GM18517 (cell line): Measurements from ENCODE around the gene SERPINB11.
"Not testable (repeated sequence)": the region's sequence is repeated elsewhere in the genome, so short reads cannot be mapped to it uniquely, and the experiment has no call there.

ENCODE experiments used
- ATAC-seq: cut with Tn5 transposase; IDR thresholded peaks from one replicate; pipeline ENCODE4 v1.9.1; 2021; ENCODE audit warnings: mild to moderate bottlenecking, moderate library complexity; ENCODE audit not compliant: unreplicated experiment

The SERPINB11 gene

GRCh38 chr18:63725682-63726480, 23.1 kb downstream of the SERPINB11 start:
- no peak for ATAC-seq

DNA sequence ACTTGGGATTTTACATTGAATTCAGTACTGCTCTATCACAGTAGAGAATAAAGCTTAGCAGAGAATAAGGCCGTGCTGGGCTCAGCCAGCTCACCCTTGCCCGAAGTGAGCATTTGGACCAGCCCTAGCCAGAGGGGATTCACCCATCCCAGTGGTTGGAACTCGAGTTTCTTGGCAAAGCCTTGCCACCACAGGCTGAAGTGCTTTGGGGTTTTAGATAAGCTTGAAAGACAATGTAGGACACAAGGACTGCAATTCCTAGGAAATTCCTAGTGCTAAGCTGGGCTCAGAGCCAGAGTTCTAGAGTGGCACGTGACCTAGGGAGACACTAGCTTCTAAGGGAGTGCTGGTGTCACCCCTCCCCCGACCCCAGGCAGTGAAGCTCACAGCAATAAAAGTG, 28.0 kb downstream of the SERPINB11 start:
- no peak for ATAC-seq

GRCh38 chr18:63731215-63731614, 28.5 kb downstream of the SERPINB11 start:
- no peak for ATAC-seq

- ATAC-seq = no peak
Observed at GRCh38 chr18:63736876-63737275, 34.1 kb downstream of the SERPINB11 start.

DNA sequence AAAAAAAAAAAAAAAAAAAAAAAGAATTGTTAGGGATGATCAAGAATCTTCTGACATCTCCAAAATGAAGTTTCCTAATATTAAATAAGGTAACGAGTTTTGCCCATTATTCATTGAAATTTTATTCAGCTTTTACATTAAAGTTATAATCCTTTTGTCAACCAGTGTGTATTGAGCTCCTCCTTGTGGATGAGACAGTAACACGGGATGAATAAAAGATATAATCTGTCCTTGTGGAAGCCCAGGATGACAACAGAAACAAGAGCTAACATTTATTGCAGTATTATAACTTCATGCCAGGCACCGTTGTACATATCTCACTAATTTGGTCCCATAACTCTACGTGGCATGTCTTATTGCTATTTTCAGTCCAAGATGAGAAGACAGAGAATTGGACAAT, 39.0 kb downstream of the SERPINB11 start:
- no peak for ATAC-seq

DNA sequence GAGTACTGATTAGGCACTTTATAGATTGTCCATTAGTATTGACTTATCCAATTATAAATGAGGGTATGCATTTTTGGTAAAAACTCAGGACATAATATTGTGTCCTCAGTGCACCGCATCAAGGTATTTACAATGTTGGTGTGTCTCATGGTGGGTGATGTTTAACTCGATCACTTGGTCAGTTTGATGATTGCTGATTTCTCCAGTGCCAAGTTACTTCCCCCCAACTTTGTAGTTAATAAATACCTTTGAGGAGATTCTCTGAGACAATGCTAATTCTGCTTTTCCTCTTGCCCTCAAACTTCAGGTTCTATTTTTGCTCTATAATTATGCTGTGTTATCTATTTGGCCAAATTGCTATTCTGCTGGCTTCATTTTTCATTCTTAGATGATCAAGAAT, 44.2 kb downstream of the SERPINB11 start:
- no peak for ATAC-seq

DNA sequence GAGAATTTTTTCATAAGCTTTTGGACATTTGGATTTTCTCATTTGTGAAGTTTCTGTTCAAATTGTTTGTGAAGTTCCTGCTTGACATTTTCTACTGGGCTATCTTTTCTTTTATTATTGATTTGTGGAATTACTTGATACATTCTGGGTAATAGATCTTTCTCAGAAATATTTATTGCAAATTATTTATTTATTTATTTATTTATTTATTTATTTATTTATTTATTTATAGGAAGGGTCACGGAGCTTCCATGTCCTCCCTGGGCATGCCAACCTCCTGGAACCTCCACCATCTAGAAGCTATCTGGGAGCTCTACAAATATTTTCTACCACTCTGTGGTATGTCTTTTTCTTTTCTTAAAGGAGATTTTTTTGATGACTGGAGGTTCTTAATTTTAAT, 46.7 kb downstream of the SERPINB11 start:
- no peak for ATAC-seq

GRCh38 chr18:63752636-63753035, 49.9 kb downstream of the SERPINB11 start:
- ATAC-seq = no peak

GRCh38 chr18:63753676-63754075, 50.9 kb downstream of the SERPINB11 start:
- no peak for ATAC-seq

- ATAC-seq = no peak
Observed at GRCh38 chr18:63757541-63757940, 54.8 kb downstream of the SERPINB11 start.

DNA sequence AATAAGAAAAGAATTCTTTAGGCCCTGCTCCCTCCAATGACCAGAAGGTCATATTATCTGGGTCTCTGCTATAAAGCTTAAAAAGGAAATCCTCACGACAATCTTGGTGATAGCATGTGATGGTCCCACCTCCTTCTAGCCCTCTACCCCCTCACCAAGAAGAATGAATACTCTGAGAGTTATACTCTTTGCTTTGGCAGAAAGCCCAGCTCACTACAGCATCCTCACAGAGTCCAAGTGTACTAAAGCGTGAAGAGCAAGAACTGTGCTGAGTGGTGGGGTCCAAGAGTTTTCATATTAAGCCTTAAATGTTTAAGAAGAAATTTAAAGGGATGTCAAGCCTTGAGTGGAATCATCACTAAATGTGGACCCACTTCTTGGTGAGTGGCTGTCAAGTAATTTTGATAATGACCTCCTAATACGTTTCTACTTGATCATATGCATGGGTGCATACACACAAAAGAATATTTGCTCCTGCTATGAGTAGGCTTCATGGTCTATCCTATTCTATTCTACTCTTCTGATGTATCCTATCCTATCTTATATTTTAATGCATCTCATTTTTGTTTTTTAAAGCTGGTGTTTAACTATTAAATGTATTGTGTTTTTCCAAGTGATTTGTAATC, 56.0 kb downstream of the SERPINB11 start:
- no peak for ATAC-seq

GRCh38 chr18:63759786-63760185, 57.0 kb downstream of the SERPINB11 start:
- not testable (repeated sequence) for ATAC-seq

GRCh38 chr18:63762518-63762917, 59.8 kb downstream of the SERPINB11 start:
- no peak for ATAC-seq

DNA sequence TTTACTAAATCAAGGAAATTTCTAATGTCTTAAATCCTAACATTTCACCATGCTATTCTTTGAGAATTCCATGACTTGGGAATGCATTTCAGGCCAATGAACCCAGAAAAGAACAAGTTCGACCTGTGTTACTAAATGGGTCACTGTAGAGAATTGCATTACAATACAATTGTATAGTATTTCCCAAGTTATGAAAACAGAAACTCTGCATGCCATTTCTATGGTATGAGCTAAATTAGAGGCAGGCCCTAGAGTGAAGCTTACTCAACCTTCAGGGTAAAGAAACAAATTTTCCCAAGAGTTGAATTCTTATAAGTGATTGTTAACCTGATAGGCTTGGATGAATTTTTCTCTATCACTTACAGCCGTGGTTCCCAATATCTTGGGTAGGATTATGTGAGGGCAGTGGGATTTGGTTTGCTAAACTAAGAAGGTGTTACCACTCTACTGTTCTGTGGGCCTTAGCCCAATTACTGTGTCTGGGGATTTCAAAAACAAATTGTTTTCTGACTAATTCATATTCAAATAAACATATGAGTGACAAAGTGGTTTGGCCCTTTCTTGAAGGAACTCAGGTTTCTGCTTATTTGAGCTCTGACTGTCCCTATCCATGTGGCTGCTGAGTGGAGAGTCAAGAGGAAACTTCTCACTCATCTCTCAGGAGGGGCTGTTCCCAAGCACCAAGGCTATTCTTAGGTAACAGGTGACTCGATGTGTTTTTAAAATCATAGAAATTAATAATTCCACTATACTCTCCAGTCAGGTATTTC, 61.3 kb downstream of the SERPINB11 start:
- no peak for ATAC-seq

GRCh38 chr18:63765837-63766236, 63.1 kb downstream of the SERPINB11 start:
- no peak for ATAC-seq
